ENCODE results near the gene AFP.
A peak's percentile ranks its signal among the peaks of the same experiment; 100 is the strongest.

AFP gene

DNA sequence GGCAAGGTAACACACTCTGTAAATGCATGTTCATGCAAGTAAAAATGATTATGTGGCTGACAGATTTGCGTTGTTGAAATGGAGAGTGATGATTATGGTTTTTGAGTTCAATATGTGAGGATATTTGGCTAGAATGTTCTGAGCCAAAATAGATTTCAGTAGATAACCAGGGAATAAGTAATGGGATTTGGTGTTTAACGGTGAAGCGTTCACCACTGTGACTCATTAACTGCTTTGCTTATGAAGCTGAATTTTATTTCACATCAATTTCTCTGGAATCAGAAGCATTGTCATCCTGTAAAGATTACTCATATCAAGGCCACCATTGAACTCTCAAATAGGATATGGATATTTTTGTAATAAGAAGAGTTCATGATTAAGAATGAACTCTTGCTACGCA is 11.7 kb downstream of the AFP start:
- H3K4me1 ChIP-seq (ENCODE audit: control insufficient read depth in 1 of 2, insufficient read depth in 2 of 2, low read length in 2 of 2): peaks cover 8% of the 10 kb centered on the region in 2 experiments
- no peak overlapping the region for H4K91ac ChIP-seq (ENCODE audit: low read depth, low read length)
- H3K36me3 ChIP-seq (ENCODE audit: control insufficient read depth in 1 of 2, insufficient read depth in 2 of 2, low read length in 2 of 2): no peaks in the 10 kb centered on the region
- no peaks in the 10 kb centered on the region for H3K27me3 ChIP-seq (ENCODE audit: insufficient read depth, low read length)
- no peak overlapping the region for H3K4me2 ChIP-seq (ENCODE audit: low read length)
- no peak overlapping the region for H3K27ac ChIP-seq (ENCODE audit: low read depth, low read length)
- H2BK5ac ChIP-seq (ENCODE audit: low read depth, low read length, poor library complexity): no peak overlapping the region
- no peaks in the 10 kb centered on the region for H3K9me3 ChIP-seq (ENCODE audit: insufficient read depth, low read depth, low read length)
- H3K14ac ChIP-seq (ENCODE audit: low read length): no peak overlapping the region
- H3K79me1 ChIP-seq (ENCODE audit: low read length): peaks cover 5% of the 10 kb centered on the region
- no peak overlapping the region for H2AFZ ChIP-seq (ENCODE audit: insufficient read depth, low read length, poor library complexity)
- no peak overlapping the region for H4K8ac ChIP-seq (ENCODE audit: low read depth, low read length)
- H2BK120ac ChIP-seq (ENCODE audit: insufficient read depth, low read length, poor library complexity): no peak overlapping the region
- WGBS (ENCODE audit: extremely low coverage, insufficient coverage, insufficient read length): 100% methylated on average over 1 of the region's 4 CpGs
- DNase-seq: no peak
- no peak overlapping the region for H3K23ac ChIP-seq (ENCODE audit: low read length)
- no peaks in the 10 kb centered on the region for H3K79me2 ChIP-seq (ENCODE audit: control insufficient read depth, insufficient read depth, low read length, poor library complexity)
- no peak overlapping the region for H3K4me3 ChIP-seq (ENCODE audit: low read depth, low read length)
- H3K9ac ChIP-seq (ENCODE audit: low read length): no peak overlapping the region
- no peak overlapping the region for H3K4ac ChIP-seq (ENCODE audit: low read depth, low read length)
- H3K18ac ChIP-seq (ENCODE audit: low read length): no peak overlapping the region
- H2AK5ac ChIP-seq (ENCODE audit: low read length): no peak overlapping the region
- no peak overlapping the region for H2BK12ac ChIP-seq (ENCODE audit: low read length)
- no peak overlapping the region for H4K12ac ChIP-seq (ENCODE audit: low read depth, low read length)

- no peak overlapping the region for H4K12ac ChIP-seq (ENCODE audit: low read depth, low read length)
- H3K27me3 ChIP-seq (ENCODE audit: insufficient read depth, low read length): no peaks in the 10 kb centered on the region
- no peaks in the 10 kb centered on the region for H3K9me3 ChIP-seq (ENCODE audit: insufficient read depth, low read depth, low read length)
- H3K79me1 ChIP-seq (ENCODE audit: low read length): peaks cover 5% of the 10 kb centered on the region
- H4K91ac ChIP-seq (ENCODE audit: low read depth, low read length): no peak overlapping the region
- no peak overlapping the region for H3K27ac ChIP-seq (ENCODE audit: low read depth, low read length)
- H3K4ac ChIP-seq (ENCODE audit: low read depth, low read length): no peak overlapping the region
- H2BK120ac ChIP-seq (ENCODE audit: insufficient read depth, low read length, poor library complexity): no peak overlapping the region
- H3K18ac ChIP-seq (ENCODE audit: low read length): no peak overlapping the region
- H3K23ac ChIP-seq (ENCODE audit: low read length): no peak overlapping the region
- H3K9ac ChIP-seq (ENCODE audit: low read length): no peak overlapping the region
- no peak for DNase-seq
- no peaks in the 10 kb centered on the region for H3K36me3 ChIP-seq (ENCODE audit: control insufficient read depth in 1 of 2, insufficient read depth in 2 of 2, low read length in 2 of 2)
- peaks cover 8 to 10% of the 10 kb centered on the region in 2 experiments for H3K4me1 ChIP-seq (ENCODE audit: control insufficient read depth in 1 of 2, insufficient read depth in 2 of 2, low read length in 2 of 2)
- no peak overlapping the region for H3K4me3 ChIP-seq (ENCODE audit: low read depth, low read length)
- no CpG with 5 or more reads among the region's 4 CpGs for WGBS (ENCODE audit: extremely low coverage, insufficient coverage, insufficient read length)
- no peak overlapping the region for H4K8ac ChIP-seq (ENCODE audit: low read depth, low read length)
- H2AK5ac ChIP-seq (ENCODE audit: low read length): no peak overlapping the region
- H3K79me2 ChIP-seq (ENCODE audit: control insufficient read depth, insufficient read depth, low read length, poor library complexity): no peaks in the 10 kb centered on the region
- no peak overlapping the region for H3K14ac ChIP-seq (ENCODE audit: low read length)
- H2BK12ac ChIP-seq (ENCODE audit: low read length): no peak overlapping the region
- H2BK5ac ChIP-seq (ENCODE audit: low read depth, low read length, poor library complexity): no peak overlapping the region
- H3K4me2 ChIP-seq (ENCODE audit: low read length): no peak overlapping the region
- H2AFZ ChIP-seq (ENCODE audit: insufficient read depth, low read length, poor library complexity): no peak overlapping the region
Measured at GRCh38 chr4:73448448-73449203, 12.6 kb downstream of the AFP start.

DNA sequence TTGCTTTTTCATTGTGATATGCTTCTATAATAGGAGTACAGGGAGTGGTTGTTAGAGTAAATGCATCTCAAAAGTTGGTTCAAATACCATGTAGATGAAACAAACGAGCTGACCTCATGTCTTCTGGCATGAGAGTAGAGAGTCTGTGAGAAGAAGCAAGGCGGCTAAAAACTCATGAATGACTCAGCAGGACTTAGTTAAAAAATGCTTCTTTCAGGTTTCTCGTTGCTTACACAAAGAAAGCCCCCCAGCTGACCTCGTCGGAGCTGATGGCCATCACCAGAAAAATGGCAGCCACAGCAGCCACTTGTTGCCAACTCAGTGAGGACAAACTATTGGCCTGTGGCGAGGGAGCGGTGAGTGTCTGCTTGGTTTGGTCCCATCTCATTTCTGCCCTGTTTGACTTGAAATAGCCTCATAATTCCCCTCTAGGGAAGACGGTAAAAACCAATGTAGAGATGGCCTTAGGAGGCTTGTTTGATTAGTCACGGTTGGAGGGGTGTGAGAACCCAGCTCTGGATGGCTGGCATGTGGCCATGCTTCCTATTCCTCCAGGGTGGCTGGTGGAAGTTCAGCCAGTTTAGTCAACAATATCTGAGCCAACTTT is 14.5 kb downstream of the AFP start:
- Histone ChIP-seq H3K4ac (ENCODE audit: low read depth, low read length) (no peak overlapping the region), H4K8ac (ENCODE audit: low read depth, low read length) (peak overlapping the region; percentile 0), H2AK5ac (ENCODE audit: low read length) (no peak overlapping the region), H3K79me2 (ENCODE audit: control insufficient read depth, insufficient read depth, low read length, poor library complexity) (no peaks in the 10 kb centered on the region), H2BK120ac (ENCODE audit: insufficient read depth, low read length, poor library complexity) (peak overlapping the region; percentile 77), H2BK12ac (ENCODE audit: low read length) (peak overlapping the region; percentile 94), H3K4me1 (ENCODE audit: control insufficient read depth in 1 of 2, insufficient read depth in 2 of 2, low read length in 2 of 2) (peaks cover 8 to 10% of the 10 kb centered on the region in 2 experiments), H2AFZ (ENCODE audit: insufficient read depth, low read length, poor library complexity) (peak overlapping the region; percentile 79), H3K14ac (ENCODE audit: low read length) (peak overlapping the region; percentile 53), H3K4me3 (ENCODE audit: low read depth, low read length) (no peak overlapping the region), H3K9me3 (ENCODE audit: insufficient read depth, low read depth, low read length) (no peaks in the 10 kb centered on the region), H3K18ac (ENCODE audit: low read length) (no peak overlapping the region), H3K27ac (ENCODE audit: low read depth, low read length) (peak overlapping the region; percentile 88), H3K23ac (ENCODE audit: low read length) (no peak overlapping the region), H3K36me3 (ENCODE audit: control insufficient read depth in 1 of 2, insufficient read depth in 2 of 2, low read length in 2 of 2) (no peaks in the 10 kb centered on the region), H3K27me3 (ENCODE audit: insufficient read depth, low read length) (no peaks in the 10 kb centered on the region), H3K9ac (ENCODE audit: low read length) (no peak overlapping the region), H4K91ac (ENCODE audit: low read depth, low read length) (peak overlapping the region; percentile 79), H2BK5ac (ENCODE audit: low read depth, low read length, poor library complexity) (peak overlapping the region; percentile 82), H3K79me1 (ENCODE audit: low read length) (peaks cover 6% of the 10 kb centered on the region), H3K4me2 (ENCODE audit: low read length) (no peak overlapping the region), H4K12ac (ENCODE audit: low read depth, low read length) (no peak overlapping the region)
- DNase-seq: peak; percentile 4 to 25
- no CpG with 5 or more reads among the region's 9 CpGs for WGBS (ENCODE audit: extremely low coverage, insufficient coverage, insufficient read length)

GRCh38 chr4:73451404-73451803 is 15.4 kb downstream of the AFP start:
- no peaks in the 10 kb centered on the region for H3K36me3 ChIP-seq (ENCODE audit: control insufficient read depth in 1 of 2, insufficient read depth in 2 of 2, low read length in 2 of 2)
- H3K18ac ChIP-seq (ENCODE audit: low read length): no peak overlapping the region
- no peak overlapping the region for H2BK5ac ChIP-seq (ENCODE audit: low read depth, low read length, poor library complexity)
- H2BK12ac ChIP-seq (ENCODE audit: low read length): no peak overlapping the region
- no peak overlapping the region for H3K4me2 ChIP-seq (ENCODE audit: low read length)
- no peak overlapping the region for H4K12ac ChIP-seq (ENCODE audit: low read depth, low read length)
- no peak overlapping the region for H4K91ac ChIP-seq (ENCODE audit: low read depth, low read length)
- H3K9ac ChIP-seq (ENCODE audit: low read length): no peak overlapping the region
- H2BK120ac ChIP-seq (ENCODE audit: insufficient read depth, low read length, poor library complexity): no peak overlapping the region
- H3K4ac ChIP-seq (ENCODE audit: low read depth, low read length): no peak overlapping the region
- no peak overlapping the region for H3K14ac ChIP-seq (ENCODE audit: low read length)
- H3K23ac ChIP-seq (ENCODE audit: low read length): no peak overlapping the region
- no CpG with 5 or more reads among the region's 3 CpGs for WGBS (ENCODE audit: extremely low coverage, insufficient coverage, insufficient read length)
- DNase-seq: no peak
- peaks cover 6% of the 10 kb centered on the region for H3K79me1 ChIP-seq (ENCODE audit: low read length)
- H3K4me3 ChIP-seq (ENCODE audit: low read depth, low read length): no peak overlapping the region
- no peaks in the 10 kb centered on the region for H3K9me3 ChIP-seq (ENCODE audit: insufficient read depth, low read depth, low read length)
- peaks cover 8 to 10% of the 10 kb centered on the region in 2 experiments for H3K4me1 ChIP-seq (ENCODE audit: control insufficient read depth in 1 of 2, insufficient read depth in 2 of 2, low read length in 2 of 2)
- no peaks in the 10 kb centered on the region for H3K27me3 ChIP-seq (ENCODE audit: insufficient read depth, low read length)
- H4K8ac ChIP-seq (ENCODE audit: low read depth, low read length): no peak overlapping the region
- H3K79me2 ChIP-seq (ENCODE audit: control insufficient read depth, insufficient read depth, low read length, poor library complexity): no peaks in the 10 kb centered on the region
- no peak overlapping the region for H2AFZ ChIP-seq (ENCODE audit: insufficient read depth, low read length, poor library complexity)
- no peak overlapping the region for H3K27ac ChIP-seq (ENCODE audit: low read depth, low read length)
- H2AK5ac ChIP-seq (ENCODE audit: low read length): no peak overlapping the region

Measured in trophoblast cell (in vitro differentiated cells and primary cell).